Measurements from ENCODE around the gene CENPN. TPM values are rescaled to one million over a fixed set of nuclear protein-coding genes. Genes with fewer than 3 reads are reported as not detected.

Gene CENPN
- total RNA-seq, 3 donors from 2014 or later, result 3.9 to 9.7 (median 8.2) TPM

- Histone ChIP-seq H3K4me1 (peaks cover 0 to 4% of the 10 kb centered on the region in 2 donors), H3K4me3 (no peak overlapping the region), H3K36me3 (no peaks in the 10 kb centered on the region), H3K27me3 (no peaks in the 10 kb centered on the region), H3K27ac (no peak overlapping the region), H3K9me3 (no peaks in the 10 kb centered on the region)
- intact Hi-C loops (cut with DNase I; ENCODE audit: low total_unique reads), result no loop called here
- TF ChIP-seq POLR2AphosphoS5 (IDR thresholded peaks at IDR 0.05) (no peak), POLR2A (IDR thresholded peaks at IDR 0.05) (no peak), CTCF (IDR thresholded peaks at IDR 0.05) (no peak)
- DNase-seq (ENCODE audit: low spot score in 2 of 2), result no peak
Measured at GRCh38 chr16:81000873-81001272, 6.1 kb upstream of the CENPN start.

DNA sequence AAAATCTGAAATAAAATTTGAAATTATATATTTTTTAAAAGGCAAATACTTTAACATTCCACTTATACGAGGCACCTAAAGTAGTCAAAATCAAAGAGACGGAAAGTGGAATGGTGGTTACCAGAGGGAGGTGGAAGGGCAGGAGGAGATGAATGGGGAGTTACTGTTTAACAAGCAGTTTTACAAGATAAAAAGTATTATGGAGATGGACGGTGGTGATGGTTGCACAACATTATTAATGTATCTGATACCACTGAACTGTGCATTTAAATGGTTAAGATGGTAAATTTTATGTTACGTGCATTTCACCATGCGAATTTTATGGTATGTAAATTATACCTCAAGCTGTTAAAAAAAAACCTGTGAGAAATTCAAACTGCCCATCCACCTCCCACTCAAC, 5.7 kb upstream of the CENPN start:
- Histone ChIP-seq H3K4me3 (no peak overlapping the region), H3K4me1 (peaks cover 0 to 4% of the 10 kb centered on the region in 2 donors), H3K36me3 (no peaks in the 10 kb centered on the region), H3K27ac (no peak overlapping the region), H3K9me3 (no peaks in the 10 kb centered on the region), H3K27me3 (no peaks in the 10 kb centered on the region)
- no peak for DNase-seq (ENCODE audit: low spot score in 2 of 2)
- intact Hi-C loops (cut with DNase I; ENCODE audit: low total_unique reads), result no loop called here
- TF ChIP-seq CTCF (IDR thresholded peaks at IDR 0.05) (no peak), POLR2A (IDR thresholded peaks at IDR 0.05) (no peak), POLR2AphosphoS5 (IDR thresholded peaks at IDR 0.05) (no peak)

- no peak for DNase-seq (ENCODE audit: low spot score in 2 of 2)
- H3K27ac ChIP-seq, result no peak overlapping the region
- no peaks in the 10 kb centered on the region for H3K27me3 ChIP-seq
- H3K36me3 ChIP-seq, result no peaks in the 10 kb centered on the region
- TF ChIP-seq POLR2A (IDR thresholded peaks at IDR 0.05) (no peak), CTCF (IDR thresholded peaks at IDR 0.05) (no peak), POLR2AphosphoS5 (IDR thresholded peaks at IDR 0.05) (no peak)
- intact Hi-C loops (cut with DNase I; ENCODE audit: low total_unique reads), result no loop called here
- peaks cover 0 to 4% of the 10 kb centered on the region in 2 donors for H3K4me1 ChIP-seq
- H3K9me3 ChIP-seq, result no peaks in the 10 kb centered on the region
- H3K4me3 ChIP-seq, result no peak overlapping the region
Measured at GRCh38 chr16:81003064-81003463, 4.0 kb upstream of the CENPN start.

DNA sequence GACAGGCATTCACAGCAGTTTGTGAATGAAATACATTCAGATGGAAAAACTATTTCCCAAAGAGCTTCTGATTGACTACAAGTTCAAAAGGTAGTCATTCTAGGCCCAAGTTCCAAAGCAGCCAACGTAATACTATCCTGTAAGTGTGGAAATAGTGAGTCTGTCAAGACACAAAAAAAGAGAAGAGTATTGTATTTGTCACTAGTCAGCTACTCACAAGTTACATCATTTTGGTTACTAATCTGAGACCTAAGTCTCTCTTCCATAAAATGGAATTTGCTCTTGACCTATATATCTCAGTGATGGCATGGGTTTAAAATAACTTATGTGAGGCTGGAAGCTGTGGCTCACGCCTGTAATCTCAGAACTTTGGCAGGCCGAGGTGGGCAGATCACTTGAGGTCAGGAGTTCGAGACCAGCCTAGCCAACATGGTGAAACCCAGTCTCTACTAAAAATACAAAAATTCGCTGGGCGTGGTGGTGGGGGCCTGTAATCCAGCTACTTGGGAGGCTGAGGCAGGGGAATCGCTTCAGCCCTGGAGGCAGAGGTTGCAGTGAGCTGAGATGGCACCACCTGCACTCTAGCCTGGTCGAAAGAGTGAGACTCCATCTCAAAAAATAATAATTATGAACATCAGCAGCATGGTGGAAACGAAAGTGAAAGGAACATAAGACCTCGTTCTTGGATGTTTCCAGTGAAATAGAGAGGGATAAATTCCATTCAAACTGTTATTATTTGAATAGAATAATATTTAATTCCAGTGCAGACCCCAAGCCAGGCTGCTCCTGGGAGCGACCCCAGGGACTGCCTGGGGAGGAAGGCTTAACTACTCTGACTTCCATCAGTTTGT, 3.2 kb upstream of the CENPN start:
- Histone ChIP-seq H3K27ac (peak overlapping the region in 1 of 2 donors; percentile 40), H3K4me1 (peaks cover 0 to 4% of the 10 kb centered on the region in 2 donors), H3K9me3 (no peaks in the 10 kb centered on the region), H3K4me3 (peak overlapping the region in 2 of 3 donors; percentile 10 to 42), H3K36me3 (no peaks in the 10 kb centered on the region), H3K27me3 (no peaks in the 10 kb centered on the region)
- intact Hi-C loops (cut with DNase I; ENCODE audit: low total_unique reads), result no loop called here
- TF ChIP-seq POLR2A (IDR thresholded peaks at IDR 0.05), result no peak
- no peak for TF ChIP-seq POLR2AphosphoS5 (IDR thresholded peaks at IDR 0.05)
- no peak for TF ChIP-seq CTCF (IDR thresholded peaks at IDR 0.05)
- no peak for DNase-seq (ENCODE audit: low spot score in 2 of 2)

- H3K9me3 ChIP-seq, result no peaks in the 10 kb centered on the region
- H3K36me3 ChIP-seq, result no peaks in the 10 kb centered on the region
- no peak for TF ChIP-seq POLR2A (IDR thresholded peaks at IDR 0.05)
- peak; percentile 37 to 63 (median 59) for TF ChIP-seq CTCF (IDR thresholded peaks at IDR 0.05)
- intact Hi-C loops (cut with DNase I; ENCODE audit: low total_unique reads), result no loop called here
- H3K27ac ChIP-seq, result peak overlapping the region in 1 of 2 donors; percentile 40
- DNase-seq (ENCODE audit: low spot score in 2 of 2), result no peak
- peak overlapping the region in 1 of 3 donors; percentile 42 for H3K4me3 ChIP-seq
- no peaks in the 10 kb centered on the region for H3K27me3 ChIP-seq
- peaks cover 0 to 4% of the 10 kb centered on the region in 2 donors for H3K4me1 ChIP-seq
Measured at GRCh38 chr16:81004646-81005353, 2.2 kb upstream of the CENPN start.

All from breast epithelium (tissue), 4 donors.